ENCODE data around the gene DRG2. TPM values are rescaled to one million over a fixed set of nuclear protein-coding genes. Genes with fewer than 3 reads are reported as not detected.

The DRG2 gene
- total RNA-seq, 1 donor from 2014 or later: 14.3 TPM

DNA sequence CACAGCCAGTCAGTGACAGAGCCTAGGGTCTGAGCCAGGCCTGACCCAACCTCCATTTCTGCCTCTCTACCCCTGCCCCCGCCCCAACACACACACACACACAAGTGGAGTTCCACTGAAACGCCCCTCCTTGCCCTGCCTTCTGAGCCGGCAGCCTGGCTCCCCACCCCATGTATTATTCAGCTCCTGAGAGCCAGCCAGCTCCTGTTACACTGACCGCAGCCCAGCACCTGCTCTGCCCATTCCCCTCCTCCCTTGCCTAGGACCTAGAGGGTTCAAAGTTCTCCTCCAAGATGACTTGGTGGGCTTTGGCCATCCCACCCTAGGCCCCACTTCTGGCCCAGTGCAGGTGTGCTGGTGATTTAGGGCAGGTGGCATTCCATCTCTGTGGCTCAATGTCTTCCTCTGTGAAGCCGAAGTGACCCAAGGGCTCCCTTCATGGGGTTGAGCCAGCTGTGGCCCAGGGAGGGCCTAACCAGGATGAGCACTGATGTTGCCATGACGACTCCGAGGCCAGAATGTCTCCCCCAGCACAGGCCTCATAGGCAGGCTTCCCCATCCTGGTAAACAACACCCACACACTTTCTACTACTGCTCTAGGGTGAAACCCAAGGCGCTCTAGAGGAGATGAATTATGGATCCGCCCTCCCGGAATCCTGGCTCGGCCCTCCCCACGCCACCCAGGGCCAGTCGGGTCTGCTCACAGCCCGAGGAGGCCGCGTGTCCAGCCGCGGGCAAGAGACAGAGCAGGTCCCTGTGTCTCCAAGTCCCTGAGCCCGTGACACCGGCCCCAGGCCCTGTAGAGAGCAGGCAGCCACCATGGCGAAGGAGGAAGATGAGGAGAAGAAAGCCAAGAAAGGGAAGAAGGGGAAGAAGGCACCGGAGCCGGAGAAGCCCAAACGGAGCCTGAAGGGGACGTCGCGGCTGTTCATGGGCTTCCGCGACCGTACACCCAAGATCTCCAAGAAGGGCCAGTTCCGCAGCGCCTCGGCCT, 30.5 kb downstream of the DRG2 start:
- DNase-seq: no peak

GRCh38 chr17:18119166-18119745, 31.5 kb downstream of the DRG2 start:
- no peak for DNase-seq

- no peak for DNase-seq
These were observed 32.2 kb downstream of the DRG2 start for GRCh38 chr17:18119938-18120337.

DNA sequence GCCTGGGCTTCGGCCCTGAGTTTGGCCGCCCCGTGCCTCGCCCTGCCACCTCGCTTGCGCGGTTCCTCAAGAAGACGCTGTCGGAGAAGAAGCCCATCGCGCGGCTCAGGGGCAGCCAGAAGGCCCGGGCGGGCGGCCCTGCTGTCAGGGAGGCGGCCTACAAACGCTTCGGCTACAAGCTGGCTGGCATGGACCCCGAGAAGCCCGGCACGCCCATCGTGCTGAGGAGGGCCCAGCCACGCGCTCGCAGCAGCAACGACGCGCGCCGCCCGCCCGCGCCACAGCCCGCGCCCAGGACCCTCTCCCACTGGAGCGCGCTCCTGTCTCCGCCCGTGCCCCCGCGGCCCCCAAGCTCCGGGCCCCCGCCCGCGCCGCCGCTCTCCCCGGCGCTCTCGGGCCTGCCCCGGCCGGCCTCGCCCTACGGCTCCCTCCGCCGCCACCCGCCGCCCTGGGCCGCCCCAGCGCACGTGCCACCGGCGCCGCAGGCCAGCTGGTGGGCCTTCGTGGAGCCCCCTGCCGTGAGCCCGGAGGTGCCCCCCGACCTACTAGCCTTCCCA, 32.8 kb downstream of the DRG2 start:
- DNase-seq: no peak

DNA sequence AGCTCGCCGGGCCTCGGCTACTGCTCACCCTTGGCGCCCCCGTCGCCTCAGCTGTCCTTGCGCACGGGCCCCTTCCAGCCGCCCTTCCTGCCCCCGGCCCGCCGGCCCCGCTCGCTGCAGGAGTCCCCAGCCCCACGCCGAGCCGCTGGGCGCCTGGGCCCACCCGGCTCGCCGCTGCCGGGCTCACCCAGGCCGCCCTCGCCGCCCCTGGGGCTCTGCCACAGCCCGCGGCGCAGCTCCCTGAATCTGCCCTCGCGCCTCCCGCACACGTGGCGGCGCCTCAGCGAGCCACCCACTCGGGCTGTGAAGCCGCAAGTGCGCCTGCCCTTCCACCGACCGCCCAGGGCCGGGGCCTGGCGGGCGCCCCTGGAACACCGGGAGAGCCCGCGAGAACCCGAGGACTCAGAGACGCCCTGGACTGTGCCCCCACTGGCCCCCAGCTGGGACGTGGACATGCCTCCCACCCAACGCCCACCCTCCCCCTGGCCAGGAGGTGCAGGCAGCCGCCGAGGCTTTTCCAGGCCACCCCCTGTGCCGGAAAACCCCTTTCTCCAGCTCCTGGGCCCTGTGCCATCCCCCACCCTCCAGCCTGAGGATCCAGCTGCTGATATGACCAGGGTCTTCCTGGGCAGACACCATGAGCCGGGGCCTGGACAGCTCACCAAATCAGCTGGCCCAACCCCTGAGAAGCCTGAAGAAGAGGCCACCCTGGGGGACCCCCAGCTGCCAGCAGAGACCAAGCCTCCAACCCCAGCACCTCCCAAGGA, 33.6 kb downstream of the DRG2 start:
- no peak for DNase-seq

GRCh38 chr17:18122990-18123753, 35.4 kb downstream of the DRG2 start:
- no peak for DNase-seq

DNA sequence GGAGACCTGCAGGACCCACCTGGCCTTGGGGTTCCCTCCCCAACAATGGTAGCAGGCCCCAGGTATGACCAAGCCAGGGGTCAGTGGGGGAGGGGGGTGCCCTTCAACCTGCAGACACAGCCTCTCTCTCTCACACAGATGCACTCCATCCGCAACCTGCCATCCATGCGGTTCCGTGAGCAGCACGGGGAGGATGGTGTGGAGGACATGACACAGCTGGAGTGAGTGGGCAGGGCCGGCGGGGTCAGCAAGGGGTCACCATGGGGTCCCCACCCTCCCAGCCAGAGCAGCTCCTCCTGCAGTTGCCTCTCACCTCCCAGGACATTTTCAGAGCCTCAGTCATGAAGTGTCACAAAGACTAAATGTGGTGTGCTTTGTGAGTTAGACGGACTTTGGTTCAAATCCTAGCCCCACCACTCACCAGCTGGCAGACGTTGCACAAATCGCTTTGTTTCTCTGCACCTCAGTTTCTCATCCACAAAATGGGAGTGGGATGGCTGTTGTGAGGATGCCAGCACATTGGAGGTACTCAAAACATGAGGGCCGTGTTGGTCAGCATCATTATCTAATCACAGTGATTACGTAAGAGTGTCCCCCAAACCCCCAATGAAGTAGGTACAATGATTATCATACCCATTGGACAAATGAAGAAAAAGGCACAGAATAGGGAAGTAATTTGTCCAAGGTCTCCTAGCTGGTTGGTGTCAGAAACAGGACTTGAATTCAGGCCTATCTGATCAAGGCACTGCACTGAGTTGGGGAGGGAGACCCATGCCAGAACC, 36.8 kb downstream of the DRG2 start:
- no peak for DNase-seq

DNA sequence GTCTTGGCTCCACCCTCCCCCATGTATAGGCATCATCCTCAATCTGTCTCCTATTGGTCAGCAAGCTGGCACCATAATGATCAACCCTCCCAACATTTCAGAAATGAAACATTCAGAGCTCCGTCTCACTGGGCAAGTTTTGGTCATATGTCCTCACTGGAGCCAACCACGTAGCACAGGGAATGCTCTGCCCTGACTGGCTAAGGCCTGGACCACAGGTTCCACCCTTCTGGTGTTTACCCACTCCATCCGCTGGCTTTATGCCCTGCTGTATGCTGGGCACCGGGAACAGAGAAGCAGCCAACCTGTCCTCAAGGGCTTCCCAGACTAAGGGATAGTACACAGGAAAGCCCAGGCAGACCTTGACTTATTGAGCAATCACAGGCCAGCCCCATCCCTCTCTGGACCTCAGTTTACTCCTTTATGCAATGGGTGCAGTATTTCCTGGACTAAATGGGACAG, 41.3 kb downstream of the DRG2 start:
- DNase-seq: peak; percentile 49

- no peak for DNase-seq
These were observed 45.0 kb downstream of the DRG2 start for GRCh38 chr17:18132711-18133110.

DNA sequence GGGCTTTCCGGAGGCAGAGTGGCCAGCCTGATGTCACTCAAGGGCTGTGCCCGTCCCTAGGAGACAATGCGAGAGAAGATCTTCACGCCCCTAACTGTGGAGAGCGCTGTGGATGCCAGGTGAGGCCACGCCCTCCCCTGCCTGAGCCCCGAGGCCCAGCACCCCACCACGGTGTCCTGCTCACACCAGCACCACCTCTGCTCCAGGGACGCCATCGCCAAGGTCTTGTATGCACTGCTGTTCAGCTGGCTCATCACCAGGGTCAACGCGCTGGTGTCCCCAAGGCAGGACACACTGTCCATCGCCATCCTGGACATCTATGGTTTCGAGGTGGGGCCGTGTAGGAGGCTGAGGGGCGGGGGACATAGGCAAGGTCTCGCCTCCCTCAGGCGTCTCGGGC, 48.6 kb downstream of the DRG2 start:
- DNase-seq: no peak

DNA sequence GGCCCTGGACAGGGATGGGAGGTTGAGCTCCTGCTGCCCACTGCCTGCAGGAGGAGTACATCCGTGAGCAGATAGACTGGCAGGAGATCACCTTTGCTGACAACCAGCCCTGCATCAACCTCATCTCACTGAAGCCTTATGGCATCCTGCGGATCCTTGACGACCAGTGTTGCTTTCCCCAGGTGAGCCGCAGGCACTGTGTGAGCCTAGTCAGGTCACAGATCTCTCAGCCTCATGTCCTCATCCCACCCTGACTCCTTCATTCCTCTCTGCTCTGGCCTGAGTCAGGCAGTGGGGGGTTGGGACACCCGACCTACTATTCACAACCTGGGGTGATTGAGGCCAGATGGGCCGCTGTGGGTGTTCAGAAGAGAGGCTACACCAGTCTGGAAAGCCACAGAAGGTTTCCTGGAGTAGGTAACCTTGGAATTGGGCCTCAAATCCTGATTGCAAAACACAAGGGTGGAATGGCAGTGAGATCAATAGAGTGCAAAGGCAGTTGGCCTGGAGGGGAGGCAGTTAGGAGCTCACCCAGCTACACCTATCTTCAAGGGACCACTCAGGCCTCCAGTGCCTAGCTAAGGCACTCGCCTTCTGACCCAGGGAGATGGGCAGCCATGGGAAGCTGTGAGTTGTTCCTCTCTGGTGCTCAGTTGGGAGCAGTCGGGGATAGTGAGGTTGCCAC, 50.5 kb downstream of the DRG2 start:
- DNase-seq: no peak

DNA sequence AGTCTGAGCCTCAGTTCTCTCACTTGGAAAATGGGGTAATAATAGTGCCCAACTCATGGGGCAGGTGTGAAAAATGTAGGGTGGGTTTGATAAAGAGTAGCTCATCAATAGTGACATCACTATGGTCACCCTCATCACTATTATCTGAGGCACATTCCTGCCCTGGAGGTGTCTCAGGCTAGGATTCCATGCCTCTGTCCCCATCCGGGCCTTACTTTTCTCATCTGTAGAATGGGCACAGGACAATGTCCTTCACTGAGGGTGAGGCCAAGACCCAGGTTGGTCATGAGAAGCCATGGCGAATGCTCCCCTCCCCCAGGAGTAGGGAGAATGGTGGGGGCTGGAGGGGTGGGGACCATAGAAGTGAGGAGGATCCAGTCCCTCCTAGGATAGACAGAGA, 51.3 kb downstream of the DRG2 start:
- no peak for DNase-seq

DNA sequence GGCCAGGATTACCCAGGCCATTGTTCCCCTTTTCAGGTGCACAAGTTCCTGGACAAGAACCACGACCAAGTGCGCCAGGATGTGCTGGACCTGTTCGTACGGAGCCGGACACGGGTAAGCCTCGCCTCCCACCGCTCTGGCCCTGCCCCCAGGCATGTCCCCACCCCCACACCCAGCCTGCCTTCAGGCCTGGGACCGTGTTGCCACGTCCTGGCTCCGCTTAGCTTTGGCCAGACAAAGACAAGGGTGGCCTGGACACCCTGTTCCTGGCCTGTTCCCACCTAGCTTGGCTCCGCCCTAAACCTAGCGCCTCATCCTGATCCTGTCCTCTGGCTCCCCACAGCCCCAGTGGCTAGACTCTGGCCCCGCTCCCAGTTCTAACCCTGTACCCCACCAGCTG, 51.8 kb downstream of the DRG2 start:
- no peak for DNase-seq

DNA sequence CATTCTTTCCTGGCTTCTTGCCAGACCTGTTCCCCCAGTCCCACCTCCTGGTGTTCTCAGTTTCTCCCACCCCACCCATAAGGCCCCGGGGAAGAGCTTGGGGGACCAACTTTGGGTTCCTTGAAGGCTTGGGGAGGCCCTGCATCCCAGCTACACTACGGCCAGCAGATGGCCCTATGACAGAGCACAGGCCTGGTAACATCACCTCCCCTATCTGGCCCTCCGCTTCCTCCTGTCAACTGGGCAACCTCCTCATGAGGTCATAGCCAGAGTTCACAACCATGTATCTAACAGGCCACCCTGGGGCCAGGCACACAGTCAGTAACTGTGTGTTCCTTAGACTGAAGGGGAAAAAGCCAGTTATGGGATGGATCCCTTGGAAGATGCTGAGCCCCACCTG, 52.2 kb downstream of the DRG2 start:
- no peak for DNase-seq

DNA sequence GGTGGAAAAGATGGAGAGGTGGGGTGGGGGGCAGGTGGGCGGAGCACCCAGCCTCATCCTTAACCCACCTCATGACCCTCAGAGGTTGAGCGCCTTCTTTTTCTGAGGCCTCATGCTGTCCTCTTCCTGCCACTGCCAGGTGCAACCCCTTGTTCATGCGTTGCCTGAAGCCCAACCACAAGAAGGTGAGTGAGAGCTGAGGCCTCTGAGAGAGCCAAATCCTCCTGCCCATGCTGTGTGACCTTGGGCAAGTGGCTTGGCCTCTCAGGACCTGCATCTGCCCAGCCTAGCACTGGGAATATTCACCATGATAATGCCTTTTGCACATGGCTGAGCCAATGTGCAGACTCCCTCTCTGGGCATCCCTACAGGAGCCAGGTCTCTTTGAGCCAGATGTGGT, 52.9 kb downstream of the DRG2 start:
- no peak for DNase-seq

- DNase-seq: no peak
These were observed 53.6 kb downstream of the DRG2 start for GRCh38 chr17:18141210-18141803.

DNA sequence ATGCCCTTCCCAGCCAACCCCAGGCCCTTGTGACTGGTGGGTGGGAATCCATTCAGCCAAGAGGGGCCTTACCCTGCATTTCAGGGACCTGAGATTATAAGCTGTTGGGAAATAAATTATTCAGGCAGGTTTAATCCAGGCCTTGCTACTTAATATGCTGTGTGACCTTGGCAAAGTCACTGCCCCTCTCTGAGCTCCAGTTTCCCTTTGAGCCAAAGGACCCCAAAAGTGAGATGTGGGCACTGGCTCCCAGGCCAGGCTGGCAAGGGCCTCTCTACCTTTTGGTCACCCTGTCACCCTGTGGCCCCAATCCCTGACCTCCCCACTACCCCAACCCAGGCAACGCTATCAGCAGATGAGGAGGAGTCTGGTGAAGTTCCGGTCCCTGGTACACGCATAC, 54.7 kb downstream of the DRG2 start:
- DNase-seq: no peak

- DNase-seq: no peak
These were observed 55.5 kb downstream of the DRG2 start for GRCh38 chr17:18143044-18143936.

DNA sequence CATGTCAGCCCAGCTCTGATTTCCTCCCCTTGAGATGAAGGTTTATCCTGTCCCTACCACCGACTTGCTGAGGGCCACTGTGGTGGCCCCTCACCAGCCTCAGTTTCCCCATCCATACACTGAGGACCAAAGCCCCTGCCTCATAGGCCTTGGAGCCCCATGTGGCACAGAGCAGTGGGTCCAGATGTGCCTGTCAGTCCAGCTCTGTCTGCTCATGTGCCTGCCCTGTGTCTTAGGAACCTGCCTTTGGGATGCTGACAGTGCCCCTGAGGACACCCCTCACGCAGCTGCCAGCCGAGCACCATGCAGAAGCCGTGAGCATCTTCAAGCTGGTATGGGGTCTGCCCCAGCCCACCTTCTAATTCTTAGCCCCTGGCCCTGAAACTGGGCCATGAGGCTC, 56.5 kb downstream of the DRG2 start:
- no peak for DNase-seq

All from occipital lobe (tissue), 2 donors.